Renal pelvis (tissue), 4 donors: ENCODE data around the gene SELENOK. TPM values are rescaled to one million over a fixed set of nuclear protein-coding genes. Genes with fewer than 3 reads are reported as not detected.
A peak's percentile ranks its signal among the peaks of the same experiment; 100 is the strongest.

Experiments used
- DNase-seq: peaks from one replicate; pipeline ENCODE4 v3.0.0-alpha.2; 2013
- polyA plus RNA-seq, 3 donors: library from polyadenylated mRNA; unstranded; fragments of 120-200 nt; gene quantifications; one replicate each; pipeline ENCODE4 v1.2.1, GENCODE V29; 2013; ENCODE audit not compliant: insufficient read length in 3 of 3

The SELENOK gene
- polyA plus RNA-seq, 3 donors, result 66.2 to 74.9 (median 68.7) TPM

DNA sequence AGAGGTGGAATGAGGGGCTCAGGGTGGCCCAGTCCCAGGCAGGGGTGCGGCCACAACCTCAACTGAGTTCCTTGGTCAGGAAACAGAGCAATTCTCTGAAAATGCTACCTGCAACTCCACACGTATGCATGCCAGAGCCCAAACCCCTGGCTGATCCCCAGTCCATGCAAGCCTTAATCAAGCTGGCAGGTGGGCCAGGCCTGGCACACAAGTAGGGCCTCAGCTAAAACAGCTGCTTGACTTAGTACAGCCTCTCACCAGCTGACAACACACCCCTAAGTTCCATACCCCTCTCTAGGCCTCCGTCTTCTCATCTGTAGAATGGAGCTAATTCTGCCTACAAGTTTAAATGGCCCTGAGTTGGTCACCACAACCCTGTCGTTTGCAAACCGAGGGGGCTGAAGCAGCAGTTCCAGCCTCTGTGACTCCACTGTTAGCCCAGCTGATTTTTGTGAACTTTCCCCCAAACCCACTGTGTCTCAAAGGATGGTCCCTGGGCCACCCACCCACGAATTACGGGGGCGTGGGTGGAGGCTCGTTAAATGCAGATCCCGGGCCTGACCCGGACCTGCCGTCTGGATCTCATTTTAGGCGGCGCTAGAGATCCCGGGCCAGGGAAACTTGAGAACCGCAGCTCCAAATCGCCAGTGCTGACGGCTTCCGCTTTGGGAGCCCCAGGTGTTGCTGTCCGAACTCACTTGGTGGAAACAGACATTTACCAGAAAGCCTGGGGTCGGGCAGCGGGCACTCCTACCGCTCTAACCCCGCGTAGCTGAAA is 46.4 kb downstream of the SELENOK start:
- peak; percentile 62 for DNase-seq

DNA sequence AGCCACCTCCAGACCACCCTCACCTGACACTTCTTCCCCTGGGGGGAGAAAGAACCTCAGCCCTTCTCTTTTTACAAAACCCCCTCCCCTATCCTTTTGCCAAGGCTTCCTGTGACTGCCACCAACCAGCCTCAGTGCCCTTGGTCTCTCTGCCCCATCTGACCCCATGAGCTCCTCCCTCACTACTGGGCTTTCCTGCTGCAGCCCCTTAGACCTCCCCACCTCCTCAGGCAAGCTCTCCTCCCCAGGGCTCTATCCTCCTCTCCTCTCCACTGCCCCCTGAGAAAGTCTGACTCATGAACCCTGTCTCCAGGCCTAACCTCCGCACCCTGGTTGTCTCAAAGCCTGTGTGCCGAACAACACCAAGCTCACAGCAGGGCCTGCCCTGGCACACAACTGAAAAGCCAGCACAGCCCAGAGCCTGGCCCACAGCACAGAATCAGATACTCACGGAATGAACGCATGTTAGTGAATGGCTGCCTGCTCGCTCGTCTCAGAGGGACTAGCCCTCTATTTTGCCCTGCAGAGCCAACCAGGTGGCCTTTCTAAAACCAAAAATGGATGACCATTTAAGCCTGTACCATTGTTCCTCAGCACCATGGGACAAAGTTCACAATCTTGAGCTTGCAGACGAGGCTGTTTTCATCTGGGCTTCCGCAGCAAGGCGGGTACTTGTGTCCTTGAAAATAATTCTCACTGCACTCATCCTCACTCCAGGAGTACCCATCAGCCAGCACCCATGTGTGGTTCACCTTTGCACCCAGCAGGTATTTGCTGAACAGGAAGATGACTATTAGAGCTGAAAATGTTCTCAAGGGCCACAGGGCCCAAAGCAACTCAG is 47.2 kb downstream of the SELENOK start:
- DNase-seq, result no peak

DNA sequence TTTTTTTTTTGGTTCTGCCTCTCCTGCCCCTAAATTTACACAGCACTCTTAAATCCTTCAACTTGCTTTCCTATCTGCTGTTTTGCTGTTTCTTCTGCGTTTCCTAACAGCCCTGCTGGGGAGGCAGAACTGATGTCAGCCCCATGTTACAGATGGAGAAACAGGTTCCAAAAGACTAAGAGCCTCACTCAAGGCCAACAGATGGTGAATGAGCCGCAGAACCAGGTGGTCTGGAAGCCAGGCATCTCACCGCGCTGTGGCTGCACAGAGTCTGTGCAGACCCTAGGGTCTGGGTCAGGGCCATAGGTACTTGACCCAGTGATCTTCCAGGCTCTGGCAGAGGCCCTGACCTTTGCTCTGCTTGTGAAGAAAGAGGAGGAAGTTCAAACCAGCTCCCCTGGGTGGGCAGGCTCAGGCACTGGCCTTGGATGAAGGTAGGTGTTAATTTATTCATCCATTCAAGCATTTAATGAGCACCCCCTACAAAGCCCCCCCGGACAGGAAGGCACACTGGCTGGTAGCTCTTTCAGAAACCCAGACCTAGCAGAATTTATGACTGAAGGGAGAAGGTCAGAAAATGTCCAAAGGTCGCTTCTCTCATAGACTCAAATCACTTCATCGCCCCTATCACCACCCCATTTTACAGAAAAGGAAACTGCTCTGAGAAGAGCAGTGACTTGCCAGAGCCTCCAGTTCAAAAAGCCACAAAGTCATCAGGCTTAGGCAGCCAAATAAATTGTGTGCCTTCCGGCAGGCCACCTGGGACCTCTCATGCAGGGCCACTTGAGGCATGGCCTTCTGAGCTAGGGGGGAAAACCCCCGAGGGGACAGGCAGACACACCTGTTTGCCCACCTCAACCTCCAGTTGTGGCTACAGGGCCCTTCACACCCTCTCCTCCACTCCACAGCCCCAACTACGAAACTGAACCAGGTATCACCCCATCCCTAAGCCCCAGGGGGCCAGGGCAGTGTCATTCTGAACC is 48.2 kb downstream of the SELENOK start:
- no peak for DNase-seq

DNA sequence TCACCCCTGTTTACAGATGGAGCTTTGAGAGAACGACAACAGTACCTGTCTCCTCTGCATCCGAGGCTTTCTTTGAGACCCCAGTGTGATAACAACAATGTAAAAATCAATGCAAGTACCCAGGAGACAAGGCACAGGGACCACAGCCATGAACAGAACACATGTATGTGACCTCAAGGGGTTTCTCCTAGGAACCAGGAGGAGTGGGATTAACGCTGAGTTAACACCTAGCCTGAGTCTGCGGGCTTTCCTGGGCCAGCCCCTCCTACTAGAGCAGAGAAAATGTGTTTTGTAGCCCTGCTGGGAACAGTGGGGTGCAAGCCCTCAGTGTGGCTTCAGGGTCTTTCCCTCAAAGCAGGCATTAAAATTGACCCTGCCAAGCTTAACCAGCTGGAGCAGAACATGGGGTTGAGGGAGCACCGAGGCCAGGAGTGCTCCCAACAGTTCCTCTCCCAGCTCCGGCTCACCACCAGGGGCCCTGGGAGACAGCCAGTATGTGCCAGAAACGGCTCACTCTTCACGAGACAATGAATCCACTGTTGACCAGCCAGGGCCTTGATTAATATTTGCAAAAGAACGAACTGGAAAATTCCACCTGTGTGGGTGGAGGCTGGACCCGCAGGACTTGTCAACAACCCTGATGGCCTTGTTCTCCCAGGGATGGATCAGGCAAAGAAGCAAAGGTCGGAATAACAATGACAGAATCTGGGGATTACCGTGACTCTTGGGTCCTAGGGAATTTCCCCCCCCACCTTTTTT is 49.0 kb downstream of the SELENOK start:
- peak; percentile 43 for DNase-seq

DNA sequence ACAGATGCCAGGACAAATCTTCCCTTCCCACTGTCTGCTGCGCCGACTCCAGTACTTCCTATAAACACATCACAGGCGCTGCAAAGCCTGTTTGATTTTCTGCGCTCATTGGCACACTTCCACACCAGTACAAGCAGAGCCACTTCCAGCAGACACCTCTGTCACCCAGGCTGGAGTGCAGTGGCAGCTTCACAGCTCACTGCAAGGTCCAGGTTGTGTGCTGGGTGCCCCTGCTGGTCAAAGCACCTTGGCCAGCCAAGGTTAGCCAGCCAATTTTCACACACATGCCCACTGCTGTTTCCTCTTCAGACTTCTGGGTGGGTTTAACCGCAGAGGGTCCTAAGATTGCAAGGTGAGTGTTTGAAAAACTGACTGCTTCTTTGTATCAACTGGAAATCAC is 50.4 kb downstream of the SELENOK start:
- no peak for DNase-seq

DNA sequence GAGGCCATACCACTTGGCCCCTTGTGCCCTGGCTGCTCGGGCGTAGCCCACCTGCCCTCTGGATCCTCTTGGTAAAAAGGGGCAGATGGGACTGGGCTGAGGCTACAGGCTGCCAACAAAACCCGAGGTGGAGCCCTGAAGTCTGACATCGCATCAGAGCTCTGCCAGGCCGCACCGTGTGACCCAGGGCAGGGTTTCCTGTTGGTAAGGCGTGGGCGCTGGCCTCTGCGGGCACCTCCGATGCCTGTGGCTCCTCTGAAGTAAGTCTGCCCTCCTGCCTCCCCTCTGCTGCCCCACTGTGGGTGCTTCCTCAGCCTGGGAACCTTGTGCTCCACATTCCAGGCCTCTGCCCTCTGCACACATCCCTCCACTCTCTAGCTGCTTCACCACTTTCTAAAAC is 54.3 kb downstream of the SELENOK start:
- DNase-seq, result no peak

DNA sequence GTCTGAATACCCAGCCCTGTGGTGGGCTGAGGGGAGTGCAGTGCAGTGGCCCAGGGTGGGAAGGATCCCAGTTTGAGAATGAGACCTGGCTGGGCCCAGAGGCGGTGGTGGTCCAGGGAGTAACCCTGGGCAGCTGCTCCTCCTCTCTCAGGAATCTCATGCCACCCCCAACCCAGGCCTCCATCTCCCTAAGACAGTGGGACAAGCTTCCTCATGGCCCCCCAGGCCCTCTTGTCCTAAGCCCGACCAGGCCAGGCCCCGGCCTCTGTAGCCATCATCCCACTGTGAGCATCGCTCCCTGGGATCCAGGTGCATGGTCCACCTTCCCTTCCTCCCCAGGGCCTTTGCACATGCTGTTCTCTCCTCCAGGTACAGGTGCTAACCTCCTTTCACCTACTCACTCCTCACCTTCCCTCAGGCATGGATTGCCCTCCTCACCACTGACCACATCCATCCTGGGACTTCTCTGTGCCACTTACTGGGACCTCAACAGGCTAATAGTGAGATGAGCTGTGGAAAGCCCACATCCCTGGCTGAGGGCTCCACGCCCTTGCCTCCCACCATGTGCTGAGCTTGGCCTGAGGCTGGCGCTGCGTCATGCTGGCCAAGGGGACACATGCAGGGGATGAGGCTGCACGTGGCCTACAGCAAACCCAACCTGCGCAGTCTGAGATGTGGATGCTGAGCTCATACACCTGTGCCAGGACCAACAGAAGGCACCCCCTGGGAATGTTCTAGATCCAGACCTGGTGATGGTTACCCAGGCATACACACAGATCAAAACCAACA is 55.4 kb downstream of the SELENOK start:
- DNase-seq, result no peak

DNA sequence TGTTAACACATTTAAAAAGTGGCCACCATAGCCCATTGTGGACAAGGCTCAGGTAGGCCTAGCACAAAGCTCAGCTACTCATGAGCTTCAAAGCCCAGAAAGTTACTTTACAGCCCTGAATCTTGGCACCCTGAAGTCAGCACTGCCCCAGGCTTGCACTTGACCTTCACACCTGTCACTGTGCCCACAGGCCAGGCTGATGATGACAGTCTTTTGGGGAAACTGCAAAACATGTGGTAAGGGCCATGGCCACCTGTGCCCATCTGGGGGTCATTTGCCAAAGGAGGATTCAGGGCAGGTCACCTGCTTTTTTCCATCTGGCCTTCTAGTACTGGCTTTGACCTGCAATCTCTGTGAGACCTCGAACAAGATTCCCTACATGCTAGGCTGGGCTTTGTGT is 56.4 kb downstream of the SELENOK start:
- DNase-seq, result no peak

DNA sequence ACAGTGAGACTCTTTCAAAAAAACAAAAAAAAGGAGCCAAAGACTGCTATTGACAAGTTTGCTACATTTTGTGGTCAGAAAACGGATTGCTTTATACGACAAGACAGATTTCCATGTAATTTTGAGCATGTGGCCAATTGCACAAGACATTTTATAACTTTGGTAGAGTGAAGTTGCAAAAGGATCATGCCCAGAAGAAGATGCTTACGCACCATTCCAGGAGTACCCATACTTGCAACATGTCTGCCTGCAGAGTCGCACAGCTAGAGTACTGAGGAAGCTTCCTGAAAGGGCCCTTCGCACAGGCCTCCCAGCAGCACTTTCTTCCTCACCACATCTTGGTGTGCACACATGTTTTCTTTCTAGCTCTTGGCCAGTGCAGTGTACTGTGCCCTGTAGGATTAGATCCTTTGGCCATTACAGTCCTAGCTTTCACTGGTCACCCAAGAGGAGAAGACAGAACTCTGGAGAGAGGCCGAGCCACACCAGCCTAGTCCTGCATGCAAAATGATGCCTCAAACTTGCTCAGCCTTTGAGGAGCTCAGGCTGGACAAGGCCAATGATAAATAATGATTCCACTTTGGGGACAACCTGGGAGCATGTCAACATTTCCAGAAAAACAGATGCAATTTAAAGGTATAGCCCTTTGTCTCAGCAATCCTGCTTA is 57.1 kb downstream of the SELENOK start:
- DNase-seq, result no peak

Other genes starting within 250 kb of the SELENOK start
- gene CHDH, start 45.4 kb downstream of the SELENOK start, polyA plus RNA-seq, result 10 to 100 TPM in 2 of 3 donors, 1 to 10 TPM in 1; 8.3 to 12.9 (median 10.6) TPM
- 10 to 100 TPM; 12.8 to 16.8 (median 16.2) TPM for gene IL17RB, start 45.3 kb downstream of the SELENOK start, polyA plus RNA-seq
- gene ACTR8, start 9.7 kb downstream of the SELENOK start, polyA plus RNA-seq, result 10 to 100 TPM; 41.8 to 46.7 (median 46.3) TPM
- 1 to 10 TPM; 1.3 to 1.7 (median 1.6) TPM for gene CACNA2D3, start 230.7 kb upstream of the SELENOK start, polyA plus RNA-seq